Measurements from ENCODE around the gene SRF.

SRF gene

GRCh38 chr6:43199912-43200311 lies 28.8 kb downstream of the SRF start:
- H3K4me3 ChIP-seq (ENCODE audit: low read length in 2 of 2), result no peak overlapping the region
- no peak overlapping the region for H3K27ac ChIP-seq (ENCODE audit: low read length)
- H3K9me3 ChIP-seq (ENCODE audit: control insufficient read depth in 2 of 2, low read length in 2 of 2), result no peaks in the 10 kb centered on the region
- H3K27me3 ChIP-seq (ENCODE audit: control insufficient read depth in 1 of 2, insufficient read depth in 2 of 2, low read length in 2 of 2), result no peaks in the 10 kb centered on the region
- peaks cover 34 to 48% of the 10 kb centered on the region in 2 donors for H3K36me3 ChIP-seq (ENCODE audit: control insufficient read depth in 2 of 2, insufficient read depth in 2 of 2, low read length in 2 of 2)
- H3K4me1 ChIP-seq (ENCODE audit: control insufficient read depth, insufficient read depth, low read length), result no peaks in the 10 kb centered on the region
- H3K9ac ChIP-seq (ENCODE audit: low read length in 2 of 2), result no peak overlapping the region

GRCh38 chr6:43200541-43200940 lies 29.5 kb downstream of the SRF start:
- H3K4me1 ChIP-seq (ENCODE audit: control insufficient read depth, insufficient read depth, low read length), result no peaks in the 10 kb centered on the region
- H3K4me3 ChIP-seq (ENCODE audit: low read length in 2 of 2), result no peak overlapping the region
- H3K9me3 ChIP-seq (ENCODE audit: control insufficient read depth in 2 of 2, low read length in 2 of 2), result no peaks in the 10 kb centered on the region
- no peak overlapping the region for H3K9ac ChIP-seq (ENCODE audit: low read length in 2 of 2)
- H3K36me3 ChIP-seq (ENCODE audit: control insufficient read depth in 2 of 2, insufficient read depth in 2 of 2, low read length in 2 of 2), result peaks cover 35 to 43% of the 10 kb centered on the region in 2 donors
- no peak overlapping the region for H3K27ac ChIP-seq (ENCODE audit: low read length)
- H3K27me3 ChIP-seq (ENCODE audit: control insufficient read depth in 1 of 2, insufficient read depth in 2 of 2, low read length in 2 of 2), result no peaks in the 10 kb centered on the region

DNA sequence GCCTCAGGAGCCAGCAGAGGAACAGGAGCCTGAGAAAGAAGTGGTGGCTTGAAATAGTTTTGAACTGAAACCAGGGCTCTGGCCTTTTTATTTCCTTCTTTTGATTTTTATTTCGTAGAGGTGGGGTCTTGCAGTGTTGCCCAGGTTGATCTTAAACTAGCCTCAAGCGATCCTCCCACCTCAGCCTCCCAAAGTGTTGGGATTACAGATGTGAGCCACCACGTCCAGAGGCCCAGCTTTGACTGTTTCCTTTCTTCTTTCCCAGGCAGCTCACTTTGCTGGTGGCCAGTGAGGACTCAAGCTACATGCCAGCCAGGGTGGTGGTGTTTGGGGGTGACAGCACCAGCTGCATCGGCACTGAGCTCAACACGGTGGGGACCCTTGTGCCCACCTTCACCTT lies 31.4 kb downstream of the SRF start:
- H3K4me1 ChIP-seq (ENCODE audit: control insufficient read depth, insufficient read depth, low read length), result no peaks in the 10 kb centered on the region
- no peak overlapping the region for H3K4me3 ChIP-seq (ENCODE audit: low read length in 2 of 2)
- H3K27me3 ChIP-seq (ENCODE audit: control insufficient read depth in 1 of 2, insufficient read depth in 2 of 2, low read length in 2 of 2), result no peaks in the 10 kb centered on the region
- H3K27ac ChIP-seq (ENCODE audit: low read length), result no peak overlapping the region
- H3K36me3 ChIP-seq (ENCODE audit: control insufficient read depth in 2 of 2, insufficient read depth in 2 of 2, low read length in 2 of 2), result peaks cover 31 to 36% of the 10 kb centered on the region in 2 donors
- no peak overlapping the region for H3K9ac ChIP-seq (ENCODE audit: low read length in 2 of 2)
- H3K9me3 ChIP-seq (ENCODE audit: control insufficient read depth in 2 of 2, low read length in 2 of 2), result no peaks in the 10 kb centered on the region

GRCh38 chr6:43203029-43203717 lies 32.1 kb downstream of the SRF start:
- Histone ChIP-seq H3K36me3 (ENCODE audit: control insufficient read depth in 2 of 2, insufficient read depth in 2 of 2, low read length in 2 of 2) (peaks cover 31 to 34% of the 10 kb centered on the region in 2 donors), H3K27me3 (ENCODE audit: control insufficient read depth in 1 of 2, insufficient read depth in 2 of 2, low read length in 2 of 2) (no peaks in the 10 kb centered on the region), H3K4me1 (ENCODE audit: control insufficient read depth, insufficient read depth, low read length) (no peaks in the 10 kb centered on the region), H3K9ac (ENCODE audit: low read length in 2 of 2) (no peak overlapping the region), H3K27ac (ENCODE audit: low read length) (no peak overlapping the region), H3K4me3 (ENCODE audit: low read length in 2 of 2) (no peak overlapping the region), H3K9me3 (ENCODE audit: control insufficient read depth in 2 of 2, low read length in 2 of 2) (no peaks in the 10 kb centered on the region)

- no peak overlapping the region for H3K9ac ChIP-seq (ENCODE audit: low read length in 2 of 2)
- H3K27ac ChIP-seq (ENCODE audit: low read length), result no peak overlapping the region
- no peaks in the 10 kb centered on the region for H3K4me1 ChIP-seq (ENCODE audit: control insufficient read depth, insufficient read depth, low read length)
- no peak overlapping the region for H3K4me3 ChIP-seq (ENCODE audit: low read length in 2 of 2)
- H3K9me3 ChIP-seq (ENCODE audit: control insufficient read depth in 2 of 2, low read length in 2 of 2), result no peaks in the 10 kb centered on the region
- H3K36me3 ChIP-seq (ENCODE audit: control insufficient read depth in 2 of 2, insufficient read depth in 2 of 2, low read length in 2 of 2), result peaks cover 27 to 34% of the 10 kb centered on the region in 2 donors
- no peaks in the 10 kb centered on the region for H3K27me3 ChIP-seq (ENCODE audit: control insufficient read depth in 1 of 2, insufficient read depth in 2 of 2, low read length in 2 of 2)
Observed at GRCh38 chr6:43203718-43204095, 32.6 kb downstream of the SRF start.

- Histone ChIP-seq H3K36me3 (ENCODE audit: control insufficient read depth in 2 of 2, insufficient read depth in 2 of 2, low read length in 2 of 2) (peaks cover 24 to 30% of the 10 kb centered on the region in 2 donors), H3K27ac (ENCODE audit: low read length) (no peak overlapping the region), H3K9me3 (ENCODE audit: control insufficient read depth in 2 of 2, low read length in 2 of 2) (no peaks in the 10 kb centered on the region), H3K4me1 (ENCODE audit: control insufficient read depth, insufficient read depth, low read length) (no peaks in the 10 kb centered on the region), H3K27me3 (ENCODE audit: control insufficient read depth in 1 of 2, insufficient read depth in 2 of 2, low read length in 2 of 2) (no peaks in the 10 kb centered on the region), H3K4me3 (ENCODE audit: low read length in 2 of 2) (no peak overlapping the region), H3K9ac (ENCODE audit: low read length in 2 of 2) (no peak overlapping the region)
Observed at GRCh38 chr6:43204271-43205105, 33.4 kb downstream of the SRF start.

DNA sequence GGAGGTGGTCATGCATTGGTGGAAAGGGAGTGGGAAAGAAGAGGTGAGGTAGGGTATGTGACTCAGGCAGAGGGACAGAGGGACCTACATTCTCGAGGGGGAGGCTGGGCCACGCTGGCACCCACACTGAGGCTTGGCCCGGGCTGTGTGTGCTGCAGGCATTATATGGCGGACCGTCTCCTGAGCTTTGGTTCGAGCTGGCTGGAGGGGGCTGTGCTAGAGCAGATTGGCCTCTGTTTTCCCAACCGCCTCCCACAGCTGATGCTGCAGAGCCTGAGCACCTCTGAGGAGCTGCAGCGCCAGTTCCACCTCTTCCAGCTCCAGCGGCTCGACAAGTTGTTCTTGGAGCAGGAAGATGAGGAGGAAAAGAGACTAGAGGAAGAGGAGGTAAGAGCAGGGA lies 34.8 kb downstream of the SRF start:
- Histone ChIP-seq H3K27ac (ENCODE audit: low read length) (no peak overlapping the region), H3K27me3 (ENCODE audit: control insufficient read depth in 1 of 2, insufficient read depth in 2 of 2, low read length in 2 of 2) (no peaks in the 10 kb centered on the region), H3K36me3 (ENCODE audit: control insufficient read depth in 2 of 2, insufficient read depth in 2 of 2, low read length in 2 of 2) (peaks cover 14 to 20% of the 10 kb centered on the region in 2 donors), H3K9ac (ENCODE audit: low read length in 2 of 2) (no peak overlapping the region), H3K4me1 (ENCODE audit: control insufficient read depth, insufficient read depth, low read length) (no peaks in the 10 kb centered on the region), H3K4me3 (ENCODE audit: low read length in 2 of 2) (no peak overlapping the region), H3K9me3 (ENCODE audit: control insufficient read depth in 2 of 2, low read length in 2 of 2) (no peaks in the 10 kb centered on the region)

GRCh38 chr6:43207286-43207685 lies 36.2 kb downstream of the SRF start:
- no peak overlapping the region for H3K27ac ChIP-seq (ENCODE audit: low read length)
- H3K9ac ChIP-seq (ENCODE audit: low read length in 2 of 2), result no peak overlapping the region
- no peaks in the 10 kb centered on the region for H3K9me3 ChIP-seq (ENCODE audit: control insufficient read depth in 2 of 2, low read length in 2 of 2)
- H3K4me1 ChIP-seq (ENCODE audit: control insufficient read depth, insufficient read depth, low read length), result no peaks in the 10 kb centered on the region
- no peaks in the 10 kb centered on the region for H3K27me3 ChIP-seq (ENCODE audit: control insufficient read depth in 1 of 2, insufficient read depth in 2 of 2, low read length in 2 of 2)
- no peak overlapping the region for H3K4me3 ChIP-seq (ENCODE audit: low read length in 2 of 2)
- H3K36me3 ChIP-seq (ENCODE audit: control insufficient read depth in 2 of 2, insufficient read depth in 2 of 2, low read length in 2 of 2), result peaks cover 16 to 17% of the 10 kb centered on the region in 2 donors

DNA sequence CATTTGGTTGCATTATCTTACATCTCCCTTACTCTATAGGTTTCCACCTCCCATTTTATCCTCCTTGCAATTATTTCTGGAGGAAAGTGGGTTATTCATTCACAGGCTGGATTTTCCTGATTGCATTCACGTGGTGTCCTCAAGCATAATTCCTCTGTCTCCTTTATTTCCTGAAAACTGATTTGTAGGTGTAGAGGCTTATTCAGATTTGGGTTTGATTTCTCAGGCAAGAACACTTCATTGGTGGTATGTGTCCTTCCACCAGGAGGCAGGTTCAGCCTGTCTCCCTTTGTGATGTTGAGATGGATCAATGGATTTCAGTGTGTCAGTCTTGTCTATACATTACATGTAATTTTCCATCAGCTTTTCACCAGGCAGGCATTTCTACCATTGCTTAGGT lies 40.9 kb downstream of the SRF start:
- H3K9me3 ChIP-seq (ENCODE audit: control insufficient read depth in 2 of 2, low read length in 2 of 2), result no peaks in the 10 kb centered on the region
- H3K4me3 ChIP-seq (ENCODE audit: low read length in 2 of 2), result no peak overlapping the region
- peaks cover 20 to 23% of the 10 kb centered on the region in 2 donors for H3K36me3 ChIP-seq (ENCODE audit: control insufficient read depth in 2 of 2, insufficient read depth in 2 of 2, low read length in 2 of 2)
- no peaks in the 10 kb centered on the region for H3K27me3 ChIP-seq (ENCODE audit: control insufficient read depth in 1 of 2, insufficient read depth in 2 of 2, low read length in 2 of 2)
- no peaks in the 10 kb centered on the region for H3K4me1 ChIP-seq (ENCODE audit: control insufficient read depth, insufficient read depth, low read length)
- no peak overlapping the region for H3K27ac ChIP-seq (ENCODE audit: low read length)
- no peak overlapping the region for H3K9ac ChIP-seq (ENCODE audit: low read length in 2 of 2)

GRCh38 chr6:43213431-43213830 lies 42.4 kb downstream of the SRF start:
- no peaks in the 10 kb centered on the region for H3K4me1 ChIP-seq (ENCODE audit: control insufficient read depth, insufficient read depth, low read length)
- no peak overlapping the region for H3K9ac ChIP-seq (ENCODE audit: low read length in 2 of 2)
- H3K27me3 ChIP-seq (ENCODE audit: control insufficient read depth in 1 of 2, insufficient read depth in 2 of 2, low read length in 2 of 2), result no peaks in the 10 kb centered on the region
- H3K4me3 ChIP-seq (ENCODE audit: low read length in 2 of 2), result no peak overlapping the region
- no peak overlapping the region for H3K27ac ChIP-seq (ENCODE audit: low read length)
- H3K36me3 ChIP-seq (ENCODE audit: control insufficient read depth in 2 of 2, insufficient read depth in 2 of 2, low read length in 2 of 2), result peaks cover 24 to 25% of the 10 kb centered on the region in 2 donors
- H3K9me3 ChIP-seq (ENCODE audit: control insufficient read depth in 2 of 2, low read length in 2 of 2), result no peaks in the 10 kb centered on the region

DNA sequence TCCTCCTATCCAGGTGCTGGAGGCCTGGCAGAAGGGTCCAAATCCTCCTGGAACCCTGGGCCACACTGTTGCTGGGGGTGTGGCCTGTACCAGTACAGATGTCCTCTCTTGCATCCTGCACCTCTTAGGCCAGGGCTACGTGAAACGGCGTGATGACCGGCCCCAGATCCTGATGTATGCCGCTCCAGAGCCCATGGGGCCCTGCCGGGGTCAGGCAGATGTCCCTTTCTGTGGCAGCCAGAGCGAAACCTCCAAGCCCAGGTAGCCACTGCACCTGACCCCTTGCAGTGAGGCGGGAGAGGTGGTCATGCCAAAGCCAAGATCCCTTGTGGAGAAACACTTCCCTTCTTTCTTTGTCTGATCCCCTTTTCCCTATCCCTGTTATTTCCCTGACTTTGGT lies 44.0 kb downstream of the SRF start:
- Histone ChIP-seq H3K4me3 (ENCODE audit: low read length in 2 of 2) (no peak overlapping the region), H3K9ac (ENCODE audit: low read length in 2 of 2) (no peak overlapping the region), H3K36me3 (ENCODE audit: control insufficient read depth in 2 of 2, insufficient read depth in 2 of 2, low read length in 2 of 2) (peaks cover 25 to 26% of the 10 kb centered on the region in 2 donors), H3K27ac (ENCODE audit: low read length) (no peak overlapping the region), H3K27me3 (ENCODE audit: control insufficient read depth in 1 of 2, insufficient read depth in 2 of 2, low read length in 2 of 2) (no peaks in the 10 kb centered on the region), H3K9me3 (ENCODE audit: control insufficient read depth in 2 of 2, low read length in 2 of 2) (no peaks in the 10 kb centered on the region), H3K4me1 (ENCODE audit: control insufficient read depth, insufficient read depth, low read length) (no peaks in the 10 kb centered on the region)
